Fibroblast of lung (primary cell): ENCODE results near the gene DUS1L.

Experiments
- CTCF ChIP-seq, 2 donors: IDR thresholded peaks in 1 of 2; conservative IDR thresholded peaks in 1 of 2; 1 replicate in 1 of 2; 2 replicates in 1 of 2; pipeline ENCODE4 v1.5.1; 2011 to 2012; ENCODE audit warnings: low read length in 2 of 2, control low read depth in 1 of 2, inconsistent platforms in 1 of 2, low read depth in 1 of 2, mild to moderate bottlenecking in 1 of 2
- EZH2 ChIP-seq: IDR thresholded peaks from 2 replicates; pipeline ENCODE4 v1.5.1; 2012; ENCODE audit warnings: low read length, control low read depth, mild to moderate bottlenecking; ENCODE audit errors: missing control alignments

- TF ChIP-seq CTCF (conservative IDR thresholded peaks at IDR 0.05 in 1 of 2, IDR thresholded peaks at IDR 0.05 in 1 of 2; ENCODE audit: low read depth in 1 of 2, low read length in 2 of 2) (peak; percentile 70 to 89), EZH2 (no peak)
These were observed 44.3 kb downstream of the DUS1L start for GRCh38 chr17:82021107-82021899.
